ENCODE measurements around the gene DHRS2.

DHRS2 gene

DNA sequence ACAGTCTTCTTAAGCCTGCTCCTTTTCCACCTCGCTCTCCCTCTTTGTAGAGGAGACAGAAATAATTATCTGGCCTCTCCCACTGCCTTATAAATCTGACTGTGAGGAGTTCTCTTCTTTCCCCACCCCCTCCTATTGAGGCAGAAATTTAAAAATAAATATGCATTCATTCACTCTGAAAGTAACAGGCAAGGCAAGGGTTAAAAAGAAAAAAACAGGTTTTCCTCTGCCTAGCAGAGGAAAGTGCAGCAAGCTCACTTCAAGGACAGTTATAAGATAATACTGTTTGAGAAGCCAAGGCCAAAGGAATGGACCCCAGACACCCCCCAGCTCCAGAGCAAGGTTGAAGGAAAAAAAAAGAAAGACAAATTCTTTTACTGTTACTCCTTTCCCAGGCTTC, 56.3 kb downstream of the DHRS2 start:
- Histone ChIP-seq H3K9me3 (ENCODE audit: severe bottlenecking) (peaks cover 12% of the 10 kb centered on the region), H3K4me3 (ENCODE audit: low read depth, low read length) (no peak overlapping the region), H3K27ac (no peak overlapping the region), H3K27me3 (ENCODE audit: insufficient read depth, low read depth, severe bottlenecking) (no peaks in the 10 kb centered on the region), H3K36me3 (peaks cover 13% of the 10 kb centered on the region)
- TF ChIP-seq, protein P1, sequence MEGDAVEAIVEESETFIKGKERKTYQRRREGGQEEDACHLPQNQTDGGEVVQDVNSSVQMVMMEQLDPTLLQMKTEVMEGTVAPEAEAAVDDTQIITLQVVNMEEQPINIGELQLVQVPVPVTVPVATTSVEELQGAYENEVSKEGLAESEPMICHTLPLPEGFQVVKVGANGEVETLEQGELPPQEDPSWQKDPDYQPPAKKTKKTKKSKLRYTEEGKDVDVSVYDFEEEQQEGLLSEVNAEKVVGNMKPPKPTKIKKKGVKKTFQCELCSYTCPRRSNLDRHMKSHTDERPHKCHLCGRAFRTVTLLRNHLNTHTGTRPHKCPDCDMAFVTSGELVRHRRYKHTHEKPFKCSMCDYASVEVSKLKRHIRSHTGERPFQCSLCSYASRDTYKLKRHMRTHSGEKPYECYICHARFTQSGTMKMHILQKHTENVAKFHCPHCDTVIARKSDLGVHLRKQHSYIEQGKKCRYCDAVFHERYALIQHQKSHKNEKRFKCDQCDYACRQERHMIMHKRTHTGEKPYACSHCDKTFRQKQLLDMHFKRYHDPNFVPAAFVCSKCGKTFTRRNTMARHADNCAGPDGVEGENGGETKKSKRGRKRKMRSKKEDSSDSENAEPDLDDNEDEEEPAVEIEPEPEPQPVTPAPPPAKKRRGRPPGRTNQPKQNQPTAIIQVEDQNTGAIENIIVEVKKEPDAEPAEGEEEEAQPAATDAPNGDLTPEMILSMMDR (IDR thresholded peaks at IDR 0.05; ENCODE audit: low read depth, low read length) = no peak
- DNase-seq = no peak

DNA sequence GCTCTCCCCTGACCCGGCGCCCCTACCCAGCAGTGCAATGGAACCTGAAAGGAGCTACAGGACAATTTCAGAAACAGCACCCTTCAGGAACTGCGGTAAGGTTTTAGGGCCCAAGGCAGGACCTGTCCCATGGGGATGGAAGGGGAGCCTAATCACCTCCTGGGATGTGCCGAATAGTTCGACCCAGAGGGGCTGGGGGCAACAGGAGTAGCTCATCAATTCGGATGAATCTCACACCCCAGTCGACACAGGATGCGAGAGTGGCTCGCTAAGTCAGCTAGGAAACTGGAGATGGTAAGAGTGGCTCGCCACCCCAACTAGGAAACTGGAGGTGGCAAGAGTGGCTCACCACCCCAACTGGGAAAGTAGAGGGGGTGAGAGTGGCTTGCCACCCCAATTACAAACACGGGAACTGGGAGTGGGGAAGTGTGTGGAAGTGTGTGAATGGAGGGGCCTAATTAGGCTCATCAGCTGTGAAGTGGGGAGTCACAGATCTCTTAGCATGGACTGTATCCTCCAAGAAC, 57.1 kb downstream of the DHRS2 start:
- TF ChIP-seq, protein P1 (IDR thresholded peaks at IDR 0.05; ENCODE audit: low read depth, low read length) = no peak
- Histone ChIP-seq H3K9me3 (ENCODE audit: severe bottlenecking) (peaks cover 12% of the 10 kb centered on the region), H3K27me3 (ENCODE audit: insufficient read depth, low read depth, severe bottlenecking) (no peaks in the 10 kb centered on the region), H3K36me3 (peaks cover 13% of the 10 kb centered on the region), H3K27ac (peak overlapping the region; percentile 88), H3K4me3 (ENCODE audit: low read depth, low read length) (no peak overlapping the region; the same call in 1 of the 2 replicates)
- no peak for DNase-seq

DNA sequence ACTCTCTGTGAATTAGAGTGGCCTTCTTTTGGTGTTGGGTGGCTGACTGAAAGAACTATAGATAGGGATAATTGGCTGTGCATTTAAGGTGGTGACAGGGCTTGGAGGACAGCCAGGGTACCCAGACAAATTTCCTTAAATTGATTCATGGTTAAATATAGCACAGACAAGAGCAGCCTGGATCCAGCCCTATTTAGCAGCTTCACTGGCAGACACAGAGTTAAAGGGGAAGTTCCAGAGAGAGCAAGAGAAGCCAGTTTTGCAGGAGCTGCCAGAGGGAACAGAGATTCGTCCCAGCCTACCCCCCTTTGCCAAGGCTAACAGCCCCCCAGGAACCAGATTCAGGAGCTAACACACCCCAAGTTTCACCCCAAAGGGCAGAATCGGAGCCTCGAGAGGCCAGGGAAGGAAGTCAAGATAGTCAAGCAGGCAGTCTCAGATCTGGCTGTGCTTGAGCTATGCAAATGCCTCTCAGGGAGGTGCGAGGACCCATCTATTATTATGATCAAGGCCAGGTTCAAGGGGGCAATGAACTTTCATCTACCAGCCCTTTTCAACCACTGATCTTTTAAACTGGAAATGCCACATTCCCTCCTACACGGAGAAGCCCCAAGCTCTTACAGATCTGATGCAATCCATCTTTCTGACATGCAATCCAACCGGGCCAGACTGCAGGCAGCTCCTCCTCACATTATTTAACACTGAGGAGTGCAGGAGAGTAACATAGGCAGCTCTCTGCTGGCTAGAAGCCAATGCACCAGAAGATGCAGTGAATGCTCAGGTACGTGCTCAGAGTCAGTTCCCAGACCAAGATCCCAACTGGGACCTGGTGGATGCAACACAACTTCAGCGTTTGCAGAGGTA, 58.2 kb downstream of the DHRS2 start:
- Histone ChIP-seq H3K4me3 (ENCODE audit: low read depth, low read length) (peak overlapping the region; percentile 45), H3K9me3 (ENCODE audit: severe bottlenecking) (peaks cover 12% of the 10 kb centered on the region), H3K27me3 (ENCODE audit: insufficient read depth, low read depth, severe bottlenecking) (no peaks in the 10 kb centered on the region), H3K27ac (peak overlapping the region; percentile 88), H3K36me3 (peaks cover 13% of the 10 kb centered on the region)
- DNase-seq = peak; percentile 74
- TF ChIP-seq, protein P1 (IDR thresholded peaks at IDR 0.05; ENCODE audit: low read depth, low read length) = no peak
